GM19025 (cell line): ENCODE measurements around the gene NBPF3.

Experiments used
- ATAC-seq: cut with Tn5 transposase; IDR thresholded peaks from one replicate; pipeline ENCODE4 v1.9.1; 2021; ENCODE audit warnings: mild to moderate bottlenecking, low read depth, moderate library complexity; ENCODE audit not compliant: unreplicated experiment

The NBPF3 gene

GRCh38 chr1:21490774-21491487 is 51.0 kb downstream of the NBPF3 start:
- ATAC-seq = no peak

- ATAC-seq = no peak
Measured at GRCh38 chr1:21491488-21492355, 51.8 kb downstream of the NBPF3 start.

- no peak for ATAC-seq
Measured at GRCh38 chr1:21492356-21492625, 52.4 kb downstream of the NBPF3 start.

- ATAC-seq = no peak
Measured at GRCh38 chr1:21494196-21494595, 54.3 kb downstream of the NBPF3 start.

- no peak for ATAC-seq
Measured at GRCh38 chr1:21495225-21495820, 55.4 kb downstream of the NBPF3 start.

- ATAC-seq = no peak
Measured at GRCh38 chr1:21496063-21496462, 56.1 kb downstream of the NBPF3 start.

- no peak for ATAC-seq
Measured at GRCh38 chr1:21496886-21497285, 56.9 kb downstream of the NBPF3 start.

GRCh38 chr1:21497466-21498061 is 57.6 kb downstream of the NBPF3 start:
- ATAC-seq = no peak

- ATAC-seq = no peak
Measured at GRCh38 chr1:21499283-21499950, 59.5 kb downstream of the NBPF3 start.

GRCh38 chr1:21503706-21504377 is 63.9 kb downstream of the NBPF3 start:
- ATAC-seq = no peak

GRCh38 chr1:21506804-21507203 is 66.9 kb downstream of the NBPF3 start:
- ATAC-seq = no peak

- no peak for ATAC-seq
Measured at GRCh38 chr1:21507511-21508270, 67.8 kb downstream of the NBPF3 start.

- ATAC-seq = no peak
Measured at GRCh38 chr1:21508580-21509350, 68.8 kb downstream of the NBPF3 start.

GRCh38 chr1:21509351-21510112 is 69.6 kb downstream of the NBPF3 start, which contains the start of gene ALPL:
Gene ALPL, plus strand, starts transcription at chr1:21509423. Its CDS starts 44,659 bp downstream, at chr1:21554082.
- no peak for ATAC-seq

- ATAC-seq = no peak
Measured at GRCh38 chr1:21510113-21510493, 70.2 kb downstream of the NBPF3 start.

GRCh38 chr1:21510885-21511578 is 71.1 kb downstream of the NBPF3 start:
- ATAC-seq = no peak
